ENCODE measurements around the gene GPAM.

Gene GPAM

GRCh38 chr10:112175409-112175808, 8.2 kb downstream of the GPAM start:
- Histone ChIP-seq H3K27me3 (ENCODE audit: insufficient read depth, low read length) (no peaks in the 10 kb centered on the region), H3K18ac (ENCODE audit: low read length) (no peak overlapping the region), H4K91ac (ENCODE audit: low read depth, low read length) (no peak overlapping the region), H3K23ac (ENCODE audit: low read length) (no peak overlapping the region), H2AFZ (ENCODE audit: insufficient read depth, low read length, poor library complexity) (no peak overlapping the region), H2BK12ac (ENCODE audit: low read length) (no peak overlapping the region), H4K12ac (ENCODE audit: low read depth, low read length) (no peak overlapping the region), H2BK120ac (ENCODE audit: insufficient read depth, low read length, poor library complexity) (no peak overlapping the region), H4K8ac (ENCODE audit: low read depth, low read length) (no peak overlapping the region), H2AK5ac (ENCODE audit: low read length) (no peak overlapping the region), H3K9ac (ENCODE audit: low read length) (no peak overlapping the region), H2BK5ac (ENCODE audit: low read depth, low read length, poor library complexity) (no peak overlapping the region), H3K9me3 (ENCODE audit: insufficient read depth, low read depth, low read length) (no peaks in the 10 kb centered on the region), H3K14ac (ENCODE audit: low read length) (no peak overlapping the region), H3K4me1 (ENCODE audit: control insufficient read depth in 1 of 2, insufficient read depth in 2 of 2, low read length in 2 of 2) (no peaks in the 10 kb centered on the region), H3K4me3 (ENCODE audit: low read depth, low read length) (no peak overlapping the region), H3K4ac (ENCODE audit: low read depth, low read length) (no peak overlapping the region), H3K36me3 (ENCODE audit: control insufficient read depth in 1 of 2, insufficient read depth in 2 of 2, low read length in 2 of 2) (peaks cover 2 to 5% of the 10 kb centered on the region in 2 experiments), H3K27ac (ENCODE audit: low read depth, low read length) (no peak overlapping the region), H3K79me1 (ENCODE audit: low read length) (no peaks in the 10 kb centered on the region), H3K79me2 (ENCODE audit: control insufficient read depth, insufficient read depth, low read length, poor library complexity) (no peaks in the 10 kb centered on the region), H3K4me2 (ENCODE audit: low read length) (no peak overlapping the region)
- no CpG with 5 or more reads among the region's 8 CpGs for WGBS (ENCODE audit: extremely low coverage, insufficient coverage, insufficient read length)
- DNase-seq: no peak

- Histone ChIP-seq H2AFZ (ENCODE audit: insufficient read depth, low read length, poor library complexity) (no peak overlapping the region), H2BK5ac (ENCODE audit: low read depth, low read length, poor library complexity) (no peak overlapping the region), H4K91ac (ENCODE audit: low read depth, low read length) (no peak overlapping the region), H3K18ac (ENCODE audit: low read length) (no peak overlapping the region), H3K9me3 (ENCODE audit: insufficient read depth, low read depth, low read length) (no peaks in the 10 kb centered on the region), H3K14ac (ENCODE audit: low read length) (no peak overlapping the region), H2BK12ac (ENCODE audit: low read length) (no peak overlapping the region), H2BK120ac (ENCODE audit: insufficient read depth, low read length, poor library complexity) (no peak overlapping the region), H4K12ac (ENCODE audit: low read depth, low read length) (no peak overlapping the region), H3K23ac (ENCODE audit: low read length) (no peak overlapping the region), H3K4me2 (ENCODE audit: low read length) (no peak overlapping the region), H4K8ac (ENCODE audit: low read depth, low read length) (no peak overlapping the region), H2AK5ac (ENCODE audit: low read length) (no peak overlapping the region), H3K4ac (ENCODE audit: low read depth, low read length) (no peak overlapping the region), H3K4me3 (ENCODE audit: low read depth, low read length) (no peak overlapping the region), H3K27ac (ENCODE audit: low read depth, low read length) (no peak overlapping the region), H3K27me3 (ENCODE audit: insufficient read depth, low read length) (no peaks in the 10 kb centered on the region), H3K79me1 (ENCODE audit: low read length) (no peaks in the 10 kb centered on the region), H3K4me1 (ENCODE audit: control insufficient read depth in 1 of 2, insufficient read depth in 2 of 2, low read length in 2 of 2) (no peaks in the 10 kb centered on the region), H3K36me3 (ENCODE audit: control insufficient read depth in 1 of 2, insufficient read depth in 2 of 2, low read length in 2 of 2) (peaks cover 1 to 10% of the 10 kb centered on the region in 2 experiments), H3K79me2 (ENCODE audit: control insufficient read depth, insufficient read depth, low read length, poor library complexity) (no peaks in the 10 kb centered on the region), H3K9ac (ENCODE audit: low read length) (no peak overlapping the region)
- DNase-seq: no peak
- WGBS (ENCODE audit: extremely low coverage, insufficient coverage, insufficient read length): no CpG with 5 or more reads among the region's 4 CpGs
Observed at GRCh38 chr10:112173206-112173605, 10.4 kb downstream of the GPAM start.

GRCh38 chr10:112168733-112169132, 14.8 kb downstream of the GPAM start:
- Histone ChIP-seq H3K9ac (ENCODE audit: low read length) (no peak overlapping the region), H3K4me2 (ENCODE audit: low read length) (no peak overlapping the region), H3K18ac (ENCODE audit: low read length) (no peak overlapping the region), H2BK120ac (ENCODE audit: insufficient read depth, low read length, poor library complexity) (no peak overlapping the region), H3K79me2 (ENCODE audit: control insufficient read depth, insufficient read depth, low read length, poor library complexity) (no peaks in the 10 kb centered on the region), H3K4me3 (ENCODE audit: low read depth, low read length) (no peak overlapping the region), H4K91ac (ENCODE audit: low read depth, low read length) (no peak overlapping the region), H4K8ac (ENCODE audit: low read depth, low read length) (no peak overlapping the region), H2BK5ac (ENCODE audit: low read depth, low read length, poor library complexity) (no peak overlapping the region), H2AK5ac (ENCODE audit: low read length) (no peak overlapping the region), H3K4ac (ENCODE audit: low read depth, low read length) (no peak overlapping the region), H2AFZ (ENCODE audit: insufficient read depth, low read length, poor library complexity) (no peak overlapping the region), H2BK12ac (ENCODE audit: low read length) (no peak overlapping the region), H3K23ac (ENCODE audit: low read length) (no peak overlapping the region), H3K79me1 (ENCODE audit: low read length) (no peaks in the 10 kb centered on the region), H3K14ac (ENCODE audit: low read length) (no peak overlapping the region), H4K12ac (ENCODE audit: low read depth, low read length) (no peak overlapping the region), H3K27me3 (ENCODE audit: insufficient read depth, low read length) (no peaks in the 10 kb centered on the region), H3K27ac (ENCODE audit: low read depth, low read length) (no peak overlapping the region), H3K4me1 (ENCODE audit: control insufficient read depth in 1 of 2, insufficient read depth in 2 of 2, low read length in 2 of 2) (no peaks in the 10 kb centered on the region), H3K9me3 (ENCODE audit: insufficient read depth, low read depth, low read length) (no peaks in the 10 kb centered on the region), H3K36me3 (ENCODE audit: control insufficient read depth in 1 of 2, insufficient read depth in 2 of 2, low read length in 2 of 2) (peaks cover 0 to 10% of the 10 kb centered on the region in 2 experiments)
- WGBS (ENCODE audit: extremely low coverage, insufficient coverage, insufficient read length): no CpG with 5 or more reads among the region's 6 CpGs
- no peak for DNase-seq

- H3K4me1 ChIP-seq (ENCODE audit: control insufficient read depth in 1 of 2, insufficient read depth in 2 of 2, low read length in 2 of 2): no peaks in the 10 kb centered on the region
- H4K12ac ChIP-seq (ENCODE audit: low read depth, low read length): no peak overlapping the region
- H3K14ac ChIP-seq (ENCODE audit: low read length): no peak overlapping the region
- H3K4me2 ChIP-seq (ENCODE audit: low read length): no peak overlapping the region
- peaks cover 0 to 6% of the 10 kb centered on the region in 2 experiments for H3K36me3 ChIP-seq (ENCODE audit: control insufficient read depth in 1 of 2, insufficient read depth in 2 of 2, low read length in 2 of 2)
- H4K91ac ChIP-seq (ENCODE audit: low read depth, low read length): no peak overlapping the region
- no peak overlapping the region for H2BK5ac ChIP-seq (ENCODE audit: low read depth, low read length, poor library complexity)
- H3K79me1 ChIP-seq (ENCODE audit: low read length): no peaks in the 10 kb centered on the region
- no peak overlapping the region for H3K23ac ChIP-seq (ENCODE audit: low read length)
- no CpG with 5 or more reads among the region's 3 CpGs for WGBS (ENCODE audit: extremely low coverage, insufficient coverage, insufficient read length)
- H3K27me3 ChIP-seq (ENCODE audit: insufficient read depth, low read length): no peaks in the 10 kb centered on the region
- H3K9ac ChIP-seq (ENCODE audit: low read length): no peak overlapping the region
- H2BK120ac ChIP-seq (ENCODE audit: insufficient read depth, low read length, poor library complexity): no peak overlapping the region
- H3K79me2 ChIP-seq (ENCODE audit: control insufficient read depth, insufficient read depth, low read length, poor library complexity): no peaks in the 10 kb centered on the region
- no peak overlapping the region for H2BK12ac ChIP-seq (ENCODE audit: low read length)
- no peak overlapping the region for H2AFZ ChIP-seq (ENCODE audit: insufficient read depth, low read length, poor library complexity)
- no peak overlapping the region for H2AK5ac ChIP-seq (ENCODE audit: low read length)
- DNase-seq: no peak
- H3K4ac ChIP-seq (ENCODE audit: low read depth, low read length): no peak overlapping the region
- H3K4me3 ChIP-seq (ENCODE audit: low read depth, low read length): no peak overlapping the region
- H4K8ac ChIP-seq (ENCODE audit: low read depth, low read length): no peak overlapping the region
- H3K9me3 ChIP-seq (ENCODE audit: insufficient read depth, low read depth, low read length): no peaks in the 10 kb centered on the region
- H3K18ac ChIP-seq (ENCODE audit: low read length): no peak overlapping the region
- H3K27ac ChIP-seq (ENCODE audit: low read depth, low read length): no peak overlapping the region
Observed at GRCh38 chr10:112166800-112167199, 16.8 kb downstream of the GPAM start.
